HG03196 (cell line): ENCODE results near the gene SOX15.
"Not testable (repeated sequence)": the region's sequence is repeated elsewhere in the genome, so short reads cannot be mapped to it uniquely, and the experiment has no call there.

Experiments used
- ATAC-seq: cut with Tn5 transposase; IDR thresholded peaks from one replicate; pipeline ENCODE4 v1.9.1; 2021; ENCODE audit not compliant: unreplicated experiment

Gene SOX15

DNA sequence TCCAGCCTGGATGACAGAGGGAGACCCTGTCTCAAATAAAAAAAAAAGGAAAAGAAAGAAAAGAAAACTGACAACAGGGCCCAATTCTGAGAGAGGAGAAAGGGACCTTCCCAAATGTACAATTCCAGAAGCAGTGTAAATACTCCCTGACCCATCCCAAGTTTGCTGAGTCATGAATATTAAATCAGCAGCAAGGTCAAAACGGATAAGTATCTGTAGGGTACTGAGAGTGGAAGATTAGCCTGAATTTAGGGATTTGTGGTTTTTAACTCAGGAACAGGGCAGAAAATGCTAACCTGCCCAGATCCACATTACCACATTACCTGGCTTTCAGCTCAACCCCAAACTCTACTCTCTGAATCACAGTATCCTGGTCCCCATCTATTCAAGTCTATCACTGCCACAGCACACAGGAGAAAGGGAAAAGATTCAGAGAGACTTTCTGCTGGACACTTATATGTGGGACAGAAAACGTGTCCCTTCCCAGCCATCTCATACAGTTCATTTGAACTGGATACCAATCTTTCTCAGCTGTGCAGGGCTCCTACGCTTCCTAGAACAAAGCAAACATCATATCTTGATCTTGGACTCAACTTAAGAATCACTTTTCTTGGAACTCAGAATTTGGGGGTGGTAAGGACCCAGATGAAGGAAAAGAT lies 21.9 kb upstream of the SOX15 start:
- ATAC-seq, result no peak

DNA sequence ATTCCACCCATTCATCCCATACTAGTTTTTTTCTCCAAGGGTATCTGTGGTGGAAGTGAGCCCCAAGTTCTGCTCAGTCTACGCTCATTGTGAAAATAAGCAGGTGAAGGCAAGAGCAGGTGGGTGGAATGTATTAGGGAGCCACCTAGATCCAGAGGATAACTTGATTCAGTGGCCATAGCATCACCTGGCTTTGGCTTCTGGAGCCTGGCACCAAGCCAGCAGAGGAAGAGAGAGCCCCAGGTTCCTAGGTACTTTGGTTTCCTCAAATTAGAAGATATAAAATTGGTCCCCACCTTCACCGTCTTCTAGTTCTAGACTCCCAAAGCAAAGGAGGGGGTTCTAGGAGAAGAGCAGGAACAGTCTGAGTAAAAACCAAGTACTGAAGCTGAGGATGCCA lies 20.7 kb upstream of the SOX15 start:
- no peak for ATAC-seq

DNA sequence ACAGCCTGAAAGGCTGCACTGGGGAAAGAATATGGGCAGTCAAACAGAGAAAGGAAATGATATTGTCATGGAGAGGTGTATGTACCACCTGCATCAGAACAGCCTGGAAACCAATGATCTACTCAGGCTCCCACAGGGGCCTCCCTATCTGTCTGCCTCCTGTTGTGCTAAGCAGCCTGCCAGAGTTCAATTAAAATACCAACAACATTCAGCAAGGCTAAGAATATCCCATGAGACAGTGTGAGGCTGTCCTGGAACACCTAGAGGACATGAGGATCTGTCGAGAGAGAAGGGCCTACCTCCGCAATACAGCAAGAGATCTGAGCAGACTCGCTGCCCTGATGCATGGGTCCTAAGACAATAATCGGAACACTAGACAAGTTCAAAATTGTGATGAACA lies 16.4 kb upstream of the SOX15 start:
- no peak for ATAC-seq

DNA sequence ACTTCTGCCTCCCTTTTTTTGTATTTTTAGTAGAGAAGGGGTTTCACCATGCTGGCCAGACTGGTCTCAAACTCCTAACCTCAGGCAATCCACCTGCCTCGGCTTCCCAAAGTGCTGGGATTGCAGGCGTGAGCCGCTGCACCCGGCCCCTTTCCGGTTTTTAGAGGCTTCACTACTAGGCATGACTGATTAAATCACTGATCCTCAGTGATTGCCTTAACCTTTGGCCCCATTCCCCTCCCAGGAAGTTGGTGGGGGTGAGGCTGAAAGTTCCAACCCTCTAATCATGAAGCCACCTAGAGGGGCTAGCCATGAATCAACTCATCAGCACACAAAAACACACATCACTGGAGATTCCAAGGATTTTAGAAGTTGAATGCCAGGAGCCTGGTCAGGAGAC lies 7.7 kb upstream of the SOX15 start:
- ATAC-seq, result not testable (repeated sequence)

DNA sequence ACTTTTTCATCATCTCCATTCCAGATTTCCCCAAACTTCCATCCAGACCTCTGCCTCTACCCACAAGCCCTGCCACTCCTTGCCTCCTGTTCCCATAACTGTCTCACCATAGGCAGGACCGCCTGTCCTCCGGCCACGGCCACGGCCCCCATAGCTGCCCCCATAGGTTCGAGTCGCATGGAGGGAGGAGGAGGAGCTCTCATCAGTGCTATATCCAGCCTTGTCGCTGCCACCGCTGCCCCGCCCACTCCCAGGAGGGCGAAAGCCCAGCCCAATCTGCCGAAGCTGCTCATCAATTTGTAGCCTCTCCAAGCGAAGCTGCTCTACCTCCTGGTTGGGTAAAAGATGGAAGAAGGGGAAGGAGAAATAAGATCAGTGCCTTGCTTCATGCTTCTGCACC lies 3.4 kb upstream of the SOX15 start:
- no peak for ATAC-seq

DNA sequence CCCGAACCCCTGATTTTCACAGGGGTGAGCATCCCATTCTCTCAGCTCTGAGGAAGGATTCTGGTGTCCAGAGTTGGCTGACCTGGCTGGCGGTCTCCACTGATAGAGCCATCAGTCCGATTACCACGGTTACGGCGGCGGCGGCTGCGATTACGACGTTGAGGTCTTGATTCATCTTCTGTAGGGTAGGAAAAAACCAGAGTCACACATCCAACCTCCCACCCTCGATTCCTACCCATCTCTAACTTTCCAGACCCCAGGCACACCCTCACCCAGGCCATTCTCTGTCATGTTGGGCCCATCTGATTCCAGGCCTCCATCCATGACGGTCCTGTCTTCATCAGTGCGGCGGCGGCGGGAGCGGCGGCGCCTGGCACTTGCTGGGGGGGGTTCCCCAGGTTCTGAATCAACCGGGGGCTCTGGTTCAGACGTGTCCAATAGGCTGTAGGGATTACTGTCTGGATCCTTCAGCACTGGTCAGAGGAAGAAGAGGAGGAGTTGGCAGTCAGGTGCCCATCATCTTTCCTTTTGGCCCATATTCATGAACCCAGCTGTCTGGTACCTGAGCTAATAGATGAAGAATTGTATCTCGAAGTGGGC lies 2.6 kb upstream of the SOX15 start:
- ATAC-seq, result no peak

DNA sequence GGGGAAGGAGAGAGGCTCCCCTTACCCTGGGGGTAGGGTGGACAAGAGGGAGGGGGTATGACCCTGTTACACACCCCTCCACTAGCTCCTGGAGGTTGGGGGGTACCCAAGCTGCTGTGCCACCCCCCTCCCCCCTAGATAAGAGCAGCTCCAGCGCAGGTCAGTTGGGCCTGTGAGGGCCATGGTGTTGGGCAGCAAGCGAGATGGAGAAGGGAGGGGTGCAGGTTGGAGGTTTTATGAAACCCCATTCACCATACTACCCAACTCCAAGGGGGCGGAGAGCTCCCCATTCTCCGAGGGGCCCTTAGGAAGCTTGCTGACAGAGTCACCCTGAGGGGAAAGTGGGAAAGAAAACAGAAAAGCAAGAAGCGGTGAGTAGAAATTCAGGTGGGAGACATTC lies 1.7 kb upstream of the SOX15 start:
- no peak for ATAC-seq

DNA sequence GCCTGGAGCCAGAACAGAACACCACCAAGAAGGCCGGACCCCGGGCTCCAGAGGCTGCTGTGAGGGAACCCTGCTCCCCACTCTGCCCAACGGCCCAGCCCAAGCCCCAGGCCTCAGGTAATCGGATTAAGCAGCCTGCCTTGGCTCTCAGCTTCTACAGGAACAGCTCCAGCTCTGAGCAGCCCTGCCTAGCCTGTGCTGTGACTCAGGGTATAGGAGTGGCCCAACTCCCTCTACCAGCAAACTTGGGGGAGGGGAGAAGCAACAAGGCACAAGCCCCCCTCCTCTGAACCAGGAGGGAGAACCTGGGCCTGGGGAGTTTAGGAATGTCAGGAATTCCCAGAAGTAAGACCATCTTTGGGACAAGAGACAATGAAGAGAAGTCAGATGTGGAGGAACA lies 849 bp upstream of the SOX15 start:
- ATAC-seq, result no peak

DNA sequence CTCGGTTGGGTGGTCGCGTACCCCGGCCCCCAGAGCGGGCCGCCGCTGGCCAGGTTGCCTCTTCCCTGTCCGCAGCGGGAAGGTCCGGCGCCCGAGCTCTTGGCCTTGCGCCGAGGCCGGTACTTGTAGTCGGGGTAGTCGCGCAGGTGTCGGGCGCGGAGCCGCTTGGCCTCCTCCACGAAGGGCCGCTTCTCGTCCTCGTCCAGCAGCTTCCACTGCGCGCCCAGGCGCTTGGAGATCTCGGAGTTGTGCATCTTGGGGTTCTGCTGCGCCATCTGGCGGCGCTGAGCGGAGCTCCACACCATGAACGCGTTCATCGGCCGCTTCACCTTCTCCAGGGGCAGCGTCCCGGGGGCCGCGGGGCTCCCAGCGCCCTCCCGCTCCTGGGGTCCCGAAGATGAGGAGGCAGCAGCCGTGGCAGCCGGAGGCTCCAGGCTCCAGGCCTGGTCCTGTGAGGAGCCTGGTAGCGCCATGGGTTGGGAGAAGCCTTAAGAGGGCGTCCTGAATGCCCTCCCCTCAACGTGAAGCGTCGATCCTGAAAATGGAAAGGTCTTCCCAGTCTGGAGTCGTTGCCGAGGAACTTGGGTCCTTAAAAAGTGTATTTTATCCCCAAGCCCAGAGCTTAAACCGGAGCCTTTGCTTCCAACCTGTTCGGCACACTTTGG lies 558 bp downstream of the SOX15 start:
- ATAC-seq, result no peak

DNA sequence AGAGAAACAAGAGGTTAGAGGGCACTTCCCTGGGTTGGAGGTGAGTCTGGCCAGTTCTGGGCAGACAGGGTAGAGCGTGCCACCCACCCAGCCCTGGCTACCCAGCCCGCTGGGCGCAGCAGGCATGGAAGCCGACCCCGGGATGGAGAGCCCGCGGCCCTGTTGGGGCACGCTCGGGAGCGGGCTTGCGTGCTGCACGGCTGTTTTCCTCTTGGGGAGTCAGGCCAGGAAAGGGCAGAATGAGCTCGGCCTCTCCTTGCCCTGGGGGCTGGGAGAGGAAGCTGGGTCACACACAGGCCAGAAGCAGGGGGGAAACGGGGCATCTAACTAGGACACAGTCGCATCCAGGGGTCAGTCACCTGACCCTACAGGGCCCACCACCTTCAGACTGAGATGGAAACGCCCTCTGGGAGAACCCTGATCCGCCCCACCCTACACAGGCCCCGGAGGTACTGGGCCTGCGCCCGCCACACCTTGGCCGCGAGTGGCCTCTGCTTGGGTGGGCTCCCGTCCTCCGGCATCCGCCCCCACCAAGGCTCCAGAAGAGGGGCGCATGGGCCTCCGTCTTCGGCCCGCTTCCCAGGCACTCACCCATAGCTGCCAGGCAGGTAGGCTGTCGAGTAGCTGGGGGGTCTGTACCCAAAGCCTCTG lies 1.2 kb downstream of the SOX15 start:
- no peak for ATAC-seq

DNA sequence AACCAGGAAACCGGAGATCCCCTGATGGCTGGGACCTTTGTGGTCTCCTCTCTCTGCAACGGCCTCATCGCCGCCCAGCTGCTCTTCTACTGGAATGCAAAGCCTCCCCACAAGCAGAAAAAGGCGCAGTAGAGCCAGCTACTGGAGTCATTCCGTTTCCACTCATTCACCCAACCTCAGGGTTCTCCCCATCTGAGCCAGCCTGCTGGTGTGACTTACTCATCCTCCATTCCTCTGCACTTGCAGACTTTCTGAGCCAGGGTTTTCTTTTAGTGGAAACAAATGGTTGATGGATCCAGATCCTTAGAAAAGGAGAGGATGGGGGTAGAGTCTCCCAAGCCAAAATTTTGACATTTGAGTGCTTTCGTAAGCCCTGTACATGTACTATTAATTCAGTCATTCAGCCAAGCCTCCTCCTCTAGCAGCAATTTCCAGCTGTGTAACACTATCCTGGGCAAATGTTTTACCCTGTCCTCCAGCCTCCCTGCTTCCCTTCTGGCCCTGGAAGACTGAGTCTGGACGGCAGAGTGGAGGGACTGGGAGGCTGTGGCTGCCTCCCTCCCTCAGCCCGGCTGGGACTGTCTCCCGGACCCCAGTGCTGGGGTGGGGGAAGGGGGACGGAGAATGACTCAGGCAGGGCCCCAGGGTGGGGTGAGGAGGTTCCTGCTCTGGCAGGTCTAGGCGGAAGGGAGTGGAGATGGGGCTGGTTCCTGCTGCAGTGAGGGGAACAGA lies 2.3 kb downstream of the SOX15 start:
- no peak for ATAC-seq

DNA sequence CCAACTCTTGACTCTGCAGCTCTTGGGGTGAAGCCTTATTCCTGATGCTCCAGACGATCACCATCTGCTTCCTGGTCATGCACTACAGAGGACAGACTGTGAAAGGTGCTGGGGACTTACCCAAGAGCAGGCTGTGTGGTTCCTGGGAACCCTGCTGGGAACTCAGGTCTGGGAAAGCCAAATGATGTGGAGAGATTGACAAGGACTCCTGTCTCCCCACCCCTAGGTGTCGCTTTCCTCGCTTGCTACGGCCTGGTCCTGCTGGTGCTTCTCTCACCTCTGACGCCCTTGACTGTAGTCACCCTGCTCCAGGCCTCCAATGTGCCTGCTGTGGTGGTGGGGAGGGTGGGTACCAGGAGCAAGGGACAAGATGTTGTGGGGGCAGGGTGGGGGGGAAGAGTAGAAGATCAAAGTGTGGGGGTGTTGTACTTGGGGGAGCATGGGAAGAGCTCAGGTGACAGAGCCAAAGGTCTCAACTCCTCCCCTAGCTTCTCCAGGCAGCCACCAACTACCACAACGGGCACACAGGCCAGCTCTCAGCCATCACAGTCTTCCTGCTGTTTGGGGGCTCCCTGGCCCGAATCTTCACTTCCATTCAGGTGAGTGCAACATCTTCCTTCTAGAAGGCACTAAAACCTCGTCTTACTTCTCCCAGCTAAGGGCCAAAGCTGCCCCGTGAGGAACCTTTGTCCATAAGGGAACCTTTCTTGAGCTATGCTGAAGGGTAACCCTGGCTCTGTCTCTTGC lies 3.0 kb downstream of the SOX15 start:
- ATAC-seq, result no peak

DNA sequence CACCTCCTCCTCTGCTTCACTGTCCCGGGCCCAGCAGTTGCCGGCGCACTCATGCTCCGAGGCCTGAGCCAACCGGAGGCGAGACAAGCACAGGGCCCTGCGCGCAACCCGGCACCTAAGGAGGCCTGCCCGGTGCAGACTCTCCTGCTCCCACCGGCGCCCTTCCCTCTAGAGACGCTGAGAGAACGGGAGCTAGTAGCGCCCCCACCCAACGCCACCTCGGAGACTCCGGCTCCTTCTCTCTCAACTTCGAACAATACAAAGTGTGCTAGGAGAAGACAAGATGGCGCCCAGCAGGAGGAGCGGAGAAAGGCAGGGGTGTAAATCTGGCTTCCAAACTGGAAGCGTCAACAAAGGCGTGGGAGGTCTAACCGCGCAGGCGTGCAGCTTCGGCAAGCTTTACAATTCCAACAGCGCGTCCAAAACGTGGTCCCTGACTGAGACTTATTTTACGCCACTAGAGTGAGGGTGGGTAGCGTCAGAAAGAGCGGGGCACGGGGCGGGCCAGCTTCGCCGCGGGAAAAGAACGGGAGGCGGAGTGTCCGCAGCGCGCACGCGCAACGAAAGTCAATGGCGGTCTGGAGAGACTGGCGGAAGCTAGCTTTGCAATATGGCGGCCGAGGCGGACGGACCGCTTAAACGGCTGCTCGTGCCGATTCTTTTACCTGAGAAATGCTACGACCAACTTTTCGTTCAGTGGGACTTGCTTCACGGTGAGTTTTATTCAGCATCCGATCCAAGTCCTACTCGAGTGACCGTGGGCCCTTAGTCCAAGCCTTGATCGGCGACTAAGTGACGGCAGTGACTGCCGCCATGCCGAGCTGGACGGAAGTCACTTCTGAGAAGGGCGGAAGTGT lies 6.4 kb downstream of the SOX15 start, which contains the start of gene MPDU1:
Gene MPDU1 (plus strand): TSS at position 600 of the 857 bp plus-strand sequence. CDS start 11 bp downstream, at position 611.
- ATAC-seq, result peak; percentile 52

DNA sequence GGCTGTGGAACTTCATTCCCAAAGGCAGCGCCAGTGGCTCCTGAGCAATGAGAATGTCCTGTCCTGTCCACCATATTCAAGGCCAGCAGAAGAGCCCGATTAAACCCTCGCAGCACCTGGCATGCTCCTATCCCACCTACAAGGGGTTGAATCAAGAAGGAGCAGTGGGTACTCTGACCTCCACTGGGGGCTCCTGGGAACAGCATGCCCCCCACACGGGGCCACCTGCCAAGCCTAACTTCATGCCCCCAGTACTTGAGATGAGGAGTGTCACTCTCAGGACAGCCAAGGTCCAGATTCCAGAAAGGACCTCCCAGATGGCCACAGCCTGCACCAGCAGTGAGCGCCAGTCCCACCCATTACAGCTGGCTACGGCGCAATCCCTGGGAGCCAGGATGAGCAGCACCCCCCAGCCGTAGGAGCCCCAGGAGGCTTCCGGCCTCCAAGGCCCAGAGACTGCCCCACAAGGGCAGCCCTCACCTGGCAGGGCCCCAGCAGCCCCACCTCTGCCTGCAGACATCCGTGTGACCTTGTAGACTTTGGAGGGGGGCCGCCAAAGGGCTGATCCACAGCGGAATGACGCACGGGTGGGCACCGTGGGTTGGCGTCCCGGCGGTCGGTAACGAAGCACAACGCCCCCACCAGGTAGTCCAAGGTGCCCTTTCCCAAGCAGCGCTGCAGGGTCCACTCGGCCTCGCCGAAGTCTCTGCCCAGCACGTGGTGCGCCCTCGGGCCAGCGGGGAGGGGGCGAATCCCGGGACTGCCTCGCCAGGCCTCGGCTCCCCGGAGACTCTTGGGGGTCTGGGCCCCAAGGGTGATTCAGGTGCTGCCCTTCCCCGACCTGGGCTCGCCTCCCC lies 7.3 kb downstream of the SOX15 start:
- no peak for ATAC-seq

DNA sequence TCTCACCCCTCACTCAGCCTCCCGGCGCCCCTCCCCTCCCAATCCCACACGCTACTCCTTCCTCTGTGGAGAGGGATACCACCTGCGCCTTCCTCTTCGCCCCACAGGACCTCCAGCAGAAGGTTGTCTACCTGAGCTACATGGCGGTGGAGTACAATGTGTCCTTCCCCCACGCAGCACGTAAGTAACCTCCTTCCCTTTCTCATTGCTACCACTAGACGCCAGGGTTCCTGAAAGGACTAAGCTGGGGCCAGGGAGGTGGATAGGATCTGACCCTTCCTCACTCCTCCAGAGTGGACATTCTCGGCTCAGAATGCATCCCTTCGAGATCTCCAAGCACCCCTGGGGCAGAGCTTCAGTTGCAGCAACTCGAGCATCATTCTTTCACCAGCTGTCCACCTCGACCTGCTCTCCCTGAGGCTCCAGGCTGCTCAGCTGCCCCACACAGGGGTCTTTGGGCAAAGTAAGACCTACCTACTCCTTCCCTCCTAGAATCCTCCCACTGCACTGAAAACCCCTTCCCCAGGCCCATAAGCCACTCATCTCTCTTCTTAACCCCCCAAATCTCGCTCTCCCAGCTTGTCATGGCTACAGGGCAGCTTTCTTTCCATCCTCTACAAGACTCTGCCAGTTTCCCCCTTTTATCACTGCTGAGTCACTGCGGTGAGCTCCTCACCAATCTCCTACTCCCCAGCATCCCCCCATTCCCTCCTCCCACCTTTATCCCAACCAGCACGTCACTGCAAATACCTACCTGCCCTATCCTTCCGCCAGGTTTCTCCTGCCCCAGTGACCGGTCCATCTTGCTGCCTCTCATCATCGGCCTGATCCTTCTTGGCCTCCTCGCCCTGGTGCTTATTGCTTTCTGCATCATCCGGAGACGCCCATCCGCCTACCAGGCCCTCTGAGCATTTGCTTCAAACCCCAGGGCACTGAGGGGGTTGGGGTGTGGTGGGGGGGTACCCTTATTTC lies 9.0 kb downstream of the SOX15 start:
- no peak for ATAC-seq

DNA sequence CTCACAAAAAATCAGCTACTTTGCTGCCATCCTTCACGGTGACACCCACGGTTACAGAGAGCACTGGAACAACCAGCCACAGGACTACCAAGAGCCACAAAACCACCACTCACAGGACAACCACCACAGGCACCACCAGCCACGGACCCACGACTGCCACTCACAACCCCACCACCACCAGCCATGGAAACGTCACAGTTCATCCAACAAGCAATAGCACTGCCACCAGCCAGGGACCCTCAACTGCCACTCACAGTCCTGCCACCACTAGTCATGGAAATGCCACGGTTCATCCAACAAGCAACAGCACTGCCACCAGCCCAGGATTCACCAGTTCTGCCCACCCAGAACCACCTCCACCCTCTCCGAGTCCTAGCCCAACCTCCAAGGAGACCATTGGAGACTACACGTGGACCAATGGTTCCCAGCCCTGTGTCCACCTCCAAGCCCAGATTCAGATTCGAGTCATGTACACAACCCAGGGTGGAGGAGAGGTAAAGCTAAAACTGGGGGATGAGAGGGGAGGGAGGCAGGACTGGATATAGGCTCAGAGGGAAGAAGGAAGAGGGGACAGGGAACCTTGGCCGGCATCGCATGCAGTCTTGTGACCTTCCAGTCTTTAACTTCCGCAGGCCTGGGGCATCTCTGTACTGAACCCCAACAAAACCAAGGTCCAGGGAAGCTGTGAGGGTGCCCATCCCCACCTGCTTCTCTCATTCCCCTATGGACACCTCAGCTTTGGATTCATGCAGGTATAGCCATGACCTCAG lies 9.9 kb downstream of the SOX15 start:
- no peak for ATAC-seq
